ENCODE results near the gene FAM83C.

DNA sequence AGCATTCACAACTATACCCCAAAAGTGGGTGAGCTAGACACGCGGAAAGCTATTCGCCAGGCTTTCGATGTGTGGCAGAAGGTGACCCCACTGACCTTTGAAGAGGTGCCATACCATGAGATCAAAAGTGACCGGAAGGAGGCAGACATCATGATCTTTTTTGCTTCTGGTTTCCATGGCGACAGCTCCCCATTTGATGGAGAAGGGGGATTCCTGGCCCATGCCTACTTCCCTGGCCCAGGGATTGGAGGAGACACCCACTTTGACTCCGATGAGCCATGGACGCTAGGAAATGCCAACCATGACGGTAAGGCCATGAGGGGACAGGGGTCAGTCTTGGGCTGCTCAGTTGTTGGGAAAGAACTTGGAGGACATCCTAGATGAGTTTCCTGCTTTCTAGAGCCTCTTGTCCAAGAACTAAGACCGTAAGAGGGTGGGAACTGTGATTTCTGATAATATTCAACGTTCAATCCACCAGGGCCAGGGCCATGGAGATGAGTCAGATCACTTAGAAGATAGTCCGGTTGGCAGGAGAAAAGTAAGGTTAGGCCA is 37.7 kb downstream of the FAM83C start:
- no peak for TF ChIP-seq POLR2A (IDR thresholded peaks at IDR 0.05)
- TF ChIP-seq, protein P1, sequence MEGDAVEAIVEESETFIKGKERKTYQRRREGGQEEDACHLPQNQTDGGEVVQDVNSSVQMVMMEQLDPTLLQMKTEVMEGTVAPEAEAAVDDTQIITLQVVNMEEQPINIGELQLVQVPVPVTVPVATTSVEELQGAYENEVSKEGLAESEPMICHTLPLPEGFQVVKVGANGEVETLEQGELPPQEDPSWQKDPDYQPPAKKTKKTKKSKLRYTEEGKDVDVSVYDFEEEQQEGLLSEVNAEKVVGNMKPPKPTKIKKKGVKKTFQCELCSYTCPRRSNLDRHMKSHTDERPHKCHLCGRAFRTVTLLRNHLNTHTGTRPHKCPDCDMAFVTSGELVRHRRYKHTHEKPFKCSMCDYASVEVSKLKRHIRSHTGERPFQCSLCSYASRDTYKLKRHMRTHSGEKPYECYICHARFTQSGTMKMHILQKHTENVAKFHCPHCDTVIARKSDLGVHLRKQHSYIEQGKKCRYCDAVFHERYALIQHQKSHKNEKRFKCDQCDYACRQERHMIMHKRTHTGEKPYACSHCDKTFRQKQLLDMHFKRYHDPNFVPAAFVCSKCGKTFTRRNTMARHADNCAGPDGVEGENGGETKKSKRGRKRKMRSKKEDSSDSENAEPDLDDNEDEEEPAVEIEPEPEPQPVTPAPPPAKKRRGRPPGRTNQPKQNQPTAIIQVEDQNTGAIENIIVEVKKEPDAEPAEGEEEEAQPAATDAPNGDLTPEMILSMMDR (IDR thresholded peaks at IDR 0.05): no peak

Measured in uterus (tissue), 2 donors.